Measurements from ENCODE around the gene PTPN4. TPM values are rescaled to one million over a fixed set of nuclear protein-coding genes. Genes with fewer than 3 reads are reported as not detected.

PTPN4 gene
- total RNA-seq, 1 donor from 2014 or later = 45.4 TPM

DNA sequence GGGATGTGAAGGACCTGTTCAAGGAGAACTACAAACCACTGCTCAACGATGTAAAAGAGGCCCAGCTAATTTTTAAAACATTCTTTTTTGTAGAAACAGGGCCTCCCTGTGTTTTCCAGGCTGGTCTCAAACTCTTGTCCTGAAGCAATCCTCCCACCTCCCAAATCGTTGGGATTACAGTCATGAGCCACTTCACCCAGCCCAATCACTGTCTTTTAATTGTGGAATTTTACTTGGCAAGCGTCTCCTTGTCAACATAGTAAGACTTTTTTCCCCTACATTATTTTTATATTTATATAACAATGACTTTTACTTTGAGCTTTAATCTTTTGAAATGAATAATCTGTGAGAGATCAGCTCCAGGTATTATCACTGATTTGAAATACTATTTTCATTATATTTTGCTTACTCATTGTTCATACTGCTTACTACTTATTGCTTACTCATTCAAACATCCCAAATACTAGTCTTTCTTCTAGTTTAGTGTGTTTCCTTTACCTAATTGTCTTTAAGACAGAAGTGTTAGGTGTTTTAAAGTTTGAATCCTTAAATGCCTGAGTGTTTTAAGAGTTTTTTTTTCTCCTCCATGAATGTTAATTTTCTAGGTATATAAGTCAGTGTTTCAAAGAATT lies 48.9 kb downstream of the PTPN4 start:
- intact Hi-C loops (cut with micrococcal nuclease) = no loop called here
- H3K36me3 ChIP-seq = no peaks in the 10 kb centered on the region
- H3K27ac ChIP-seq (replicated peaks) = no peak overlapping the region
- H3K9me3 ChIP-seq (replicated peaks) = peaks cover 13% of the 10 kb centered on the region
- peaks cover 31% of the 10 kb centered on the region for H3K4me1 ChIP-seq
- DNase-seq = no peak
- TF ChIP-seq, protein P1, sequence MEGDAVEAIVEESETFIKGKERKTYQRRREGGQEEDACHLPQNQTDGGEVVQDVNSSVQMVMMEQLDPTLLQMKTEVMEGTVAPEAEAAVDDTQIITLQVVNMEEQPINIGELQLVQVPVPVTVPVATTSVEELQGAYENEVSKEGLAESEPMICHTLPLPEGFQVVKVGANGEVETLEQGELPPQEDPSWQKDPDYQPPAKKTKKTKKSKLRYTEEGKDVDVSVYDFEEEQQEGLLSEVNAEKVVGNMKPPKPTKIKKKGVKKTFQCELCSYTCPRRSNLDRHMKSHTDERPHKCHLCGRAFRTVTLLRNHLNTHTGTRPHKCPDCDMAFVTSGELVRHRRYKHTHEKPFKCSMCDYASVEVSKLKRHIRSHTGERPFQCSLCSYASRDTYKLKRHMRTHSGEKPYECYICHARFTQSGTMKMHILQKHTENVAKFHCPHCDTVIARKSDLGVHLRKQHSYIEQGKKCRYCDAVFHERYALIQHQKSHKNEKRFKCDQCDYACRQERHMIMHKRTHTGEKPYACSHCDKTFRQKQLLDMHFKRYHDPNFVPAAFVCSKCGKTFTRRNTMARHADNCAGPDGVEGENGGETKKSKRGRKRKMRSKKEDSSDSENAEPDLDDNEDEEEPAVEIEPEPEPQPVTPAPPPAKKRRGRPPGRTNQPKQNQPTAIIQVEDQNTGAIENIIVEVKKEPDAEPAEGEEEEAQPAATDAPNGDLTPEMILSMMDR (IDR thresholded peaks at IDR 0.05; ENCODE audit: borderline replicate concordance) = no peak
- H3K4me3 ChIP-seq = no peak overlapping the region
- H3K27me3 ChIP-seq (ENCODE audit: low read depth) = no peaks in the 10 kb centered on the region

DNA sequence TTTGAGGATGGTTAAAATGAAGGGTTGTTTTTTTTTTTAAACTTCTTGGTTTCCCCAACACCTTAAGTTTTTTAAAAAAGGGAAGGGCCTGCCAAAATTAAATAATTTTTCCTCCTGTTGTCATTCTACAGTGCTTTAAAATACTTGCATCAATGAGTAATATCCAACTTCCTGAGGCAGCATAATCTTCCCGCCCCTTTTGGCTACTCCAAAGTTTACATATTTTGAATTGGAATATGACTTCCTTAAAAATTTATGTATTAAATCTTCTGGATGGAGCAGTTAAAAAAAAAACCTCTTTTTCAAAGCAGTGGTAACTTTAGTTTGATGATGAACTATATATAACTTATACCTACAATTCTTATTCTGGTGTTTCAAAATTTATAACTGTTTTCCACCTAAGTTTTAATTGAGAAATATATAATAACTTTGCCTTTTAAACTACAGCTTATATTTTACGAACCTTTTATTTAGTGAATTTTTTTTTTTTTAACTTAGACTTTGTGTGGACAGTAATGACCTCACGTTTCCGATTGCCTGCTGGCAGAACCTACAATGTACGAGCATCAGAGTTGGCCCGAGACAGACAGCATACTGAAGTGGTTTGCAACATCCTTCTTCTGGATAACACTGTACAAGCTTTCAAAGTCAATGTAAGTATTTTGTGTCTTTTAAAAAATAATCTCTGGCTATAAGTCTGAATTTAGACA lies 49.8 kb downstream of the PTPN4 start:
- peaks cover 31% of the 10 kb centered on the region for H3K4me1 ChIP-seq
- intact Hi-C loops (cut with micrococcal nuclease) = no loop called here
- H3K9me3 ChIP-seq (replicated peaks) = peaks cover 10% of the 10 kb centered on the region
- peak overlapping the region; percentile 4 for H3K27ac ChIP-seq (replicated peaks)
- H3K4me3 ChIP-seq = no peak overlapping the region
- H3K27me3 ChIP-seq (ENCODE audit: low read depth) = no peaks in the 10 kb centered on the region
- DNase-seq = no peak
- TF ChIP-seq, protein P1 (IDR thresholded peaks at IDR 0.05; ENCODE audit: borderline replicate concordance) = no peak
- H3K36me3 ChIP-seq = no peaks in the 10 kb centered on the region

DNA sequence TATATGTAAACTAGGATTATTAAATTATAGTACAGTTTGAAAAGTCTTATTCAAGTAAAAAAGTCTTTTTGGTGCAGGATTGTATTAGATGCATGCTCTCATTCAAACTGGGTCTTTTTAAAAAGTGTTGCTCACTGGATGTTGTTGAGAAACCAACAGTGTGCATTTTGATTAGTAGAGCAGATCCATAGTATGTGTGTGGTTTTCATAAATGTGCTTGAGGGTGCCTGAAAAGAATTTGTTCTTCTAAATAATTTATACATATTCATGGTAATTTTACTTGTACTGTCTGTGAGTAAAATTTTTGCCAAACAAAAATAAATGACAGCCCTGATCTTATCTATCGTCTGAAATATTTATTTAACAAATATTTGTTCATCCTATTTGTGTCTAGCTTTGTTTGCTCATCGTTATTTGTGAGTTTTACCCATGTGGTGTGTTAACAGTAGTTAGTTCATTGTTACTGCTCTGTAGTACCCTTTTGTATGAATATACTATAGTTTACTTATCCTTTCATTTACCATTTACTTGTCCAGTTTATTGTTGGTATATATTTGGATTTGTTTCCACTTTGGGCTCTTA lies 50.4 kb downstream of the PTPN4 start:
- intact Hi-C loops (cut with micrococcal nuclease) = no loop called here
- Histone ChIP-seq H3K27ac (replicated peaks) (peak overlapping the region; percentile 4), H3K4me3 (no peak overlapping the region)

DNA sequence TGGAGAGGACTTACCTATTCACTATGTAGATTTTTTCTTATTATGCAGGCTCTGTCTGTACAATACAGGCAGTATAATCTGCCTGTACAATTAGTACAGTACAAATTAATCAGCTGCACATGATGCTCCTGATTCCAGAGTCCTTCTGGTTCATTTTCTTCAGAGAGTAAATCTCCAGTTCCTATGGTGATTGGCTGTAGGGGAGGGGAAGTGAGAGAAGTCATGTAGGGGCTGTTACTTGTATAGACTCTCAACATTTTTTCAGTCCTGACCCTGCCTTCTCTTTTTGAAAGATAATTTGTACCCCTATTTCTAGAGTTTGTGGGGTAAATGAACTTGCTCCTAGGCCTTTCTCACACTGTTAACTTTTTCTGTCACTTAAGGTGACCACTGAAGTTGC lies 54.5 kb downstream of the PTPN4 start:
- no peaks in the 10 kb centered on the region for H3K27me3 ChIP-seq (ENCODE audit: low read depth)

More for the DNA sequence above, 50.4 kb downstream of the PTPN4 start:
- H3K36me3 ChIP-seq = no peaks in the 10 kb centered on the region
- TF ChIP-seq, protein P1 (IDR thresholded peaks at IDR 0.05; ENCODE audit: borderline replicate concordance) = no peak
- no peaks in the 10 kb centered on the region for H3K27me3 ChIP-seq (ENCODE audit: low read depth)
- DNase-seq = no peak
- H3K4me1 ChIP-seq = peaks cover 31% of the 10 kb centered on the region
- H3K9me3 ChIP-seq (replicated peaks) = peaks cover 5% of the 10 kb centered on the region

DNA sequence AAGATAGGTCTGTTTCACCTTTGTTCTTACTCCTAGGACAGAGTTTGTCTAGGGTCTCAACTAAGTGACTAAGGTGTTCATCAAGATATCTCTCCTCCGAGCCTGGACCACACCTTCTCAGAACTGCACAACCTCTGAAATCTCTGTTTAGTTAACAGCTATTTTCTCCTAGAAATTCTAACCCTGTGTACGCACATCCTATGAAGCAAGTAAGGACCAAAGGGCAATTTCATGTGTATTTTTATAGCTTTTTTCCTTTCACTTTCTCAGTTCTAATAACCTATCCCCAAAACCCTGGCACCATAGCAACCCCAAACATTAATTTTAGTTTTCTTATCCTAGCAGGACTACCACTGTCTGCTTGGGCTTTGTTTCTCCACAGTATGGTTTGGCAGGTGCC lies 59.1 kb downstream of the PTPN4 start:
- TF ChIP-seq, protein P1 (IDR thresholded peaks at IDR 0.05; ENCODE audit: borderline replicate concordance) = no peak
- no peak for DNase-seq
- intact Hi-C loops (cut with micrococcal nuclease) = no loop called here
- peaks cover 18% of the 10 kb centered on the region for H3K4me1 ChIP-seq
- H3K4me3 ChIP-seq = no peak overlapping the region
- H3K27me3 ChIP-seq (ENCODE audit: low read depth) = no peaks in the 10 kb centered on the region
- no peaks in the 10 kb centered on the region for H3K9me3 ChIP-seq (replicated peaks)
- H3K36me3 ChIP-seq = no peaks in the 10 kb centered on the region
- H3K27ac ChIP-seq (replicated peaks) = no peak overlapping the region

More for the DNA sequence above, 54.5 kb downstream of the PTPN4 start:
- Histone ChIP-seq H3K9me3 (replicated peaks) (no peaks in the 10 kb centered on the region), H3K4me1 (peaks cover 21% of the 10 kb centered on the region), H3K27ac (replicated peaks) (no peak overlapping the region), H3K4me3 (no peak overlapping the region), H3K36me3 (no peaks in the 10 kb centered on the region)
- intact Hi-C loops (cut with micrococcal nuclease) = no loop called here
- DNase-seq = no peak
- TF ChIP-seq, protein P1 (IDR thresholded peaks at IDR 0.05; ENCODE audit: borderline replicate concordance) = no peak
